Embryonic facial prominence (tissue), 1 donor: ENCODE measurements around the gene ALG8.
"Not testable (repeated sequence)": the region's sequence is repeated elsewhere in the genome, so short reads cannot be mapped to it uniquely, and the experiment has no call there.

Experiments used
- DNase-seq: peaks from one replicate; pipeline ENCODE4 v3.0.0-alpha.2; 2016; ENCODE audit errors: extremely low spot score

Gene ALG8

GRCh38 chr11:78100676-78101472 is 38.6 kb downstream of the ALG8 start:
- DNase-seq: no peak

GRCh38 chr11:78100261-78100660 is 39.2 kb downstream of the ALG8 start:
- no peak for DNase-seq

GRCh38 chr11:78099666-78100065 is 39.8 kb downstream of the ALG8 start:
- DNase-seq: no peak

GRCh38 chr11:78097666-78098385 is 41.6 kb downstream of the ALG8 start:
- no peak for DNase-seq

DNA sequence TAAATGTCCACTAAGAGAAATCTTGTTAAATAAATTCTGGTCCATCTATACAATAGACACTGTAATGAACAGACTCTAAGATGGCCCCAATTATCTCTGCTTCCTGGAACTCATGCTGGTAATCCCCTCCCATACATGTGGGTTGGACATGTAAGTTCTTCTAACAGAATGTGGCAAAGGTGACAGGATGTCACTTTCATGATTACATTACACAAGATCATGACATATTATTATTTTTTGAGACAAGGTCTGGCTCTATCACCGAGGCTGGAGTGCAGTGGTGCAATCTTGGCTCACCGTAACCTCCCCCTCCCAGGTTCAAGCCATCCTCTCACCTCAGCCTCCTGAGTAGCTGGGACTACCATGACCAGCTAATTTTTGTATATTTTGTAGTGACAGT is 45.2 kb downstream of the ALG8 start:
- DNase-seq: no peak

GRCh38 chr11:78086521-78087074 is 52.8 kb downstream of the ALG8 start:
- DNase-seq: not testable (repeated sequence)

GRCh38 chr11:78085972-78086371 is 53.5 kb downstream of the ALG8 start:
- no peak for DNase-seq

DNA sequence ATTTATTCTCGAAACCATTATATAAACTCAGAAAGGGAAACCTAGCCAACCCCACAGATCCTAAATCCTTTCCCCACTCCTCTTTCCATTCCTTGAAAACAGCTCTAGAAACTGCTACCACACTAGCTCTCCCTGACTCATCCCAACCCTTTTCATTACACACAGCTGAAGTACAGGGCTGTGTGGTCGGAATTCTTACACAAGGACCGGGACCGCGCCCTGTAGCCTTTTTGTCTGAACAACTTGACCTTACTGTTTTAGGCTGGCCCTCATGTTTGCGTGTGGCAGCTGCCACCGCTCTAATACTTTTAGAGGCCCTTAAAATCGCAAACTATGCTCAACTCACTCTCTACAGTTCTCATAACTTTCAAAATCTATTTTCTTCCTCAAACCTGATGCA is 54.9 kb downstream of the ALG8 start:
- not testable (repeated sequence) for DNase-seq

DNA sequence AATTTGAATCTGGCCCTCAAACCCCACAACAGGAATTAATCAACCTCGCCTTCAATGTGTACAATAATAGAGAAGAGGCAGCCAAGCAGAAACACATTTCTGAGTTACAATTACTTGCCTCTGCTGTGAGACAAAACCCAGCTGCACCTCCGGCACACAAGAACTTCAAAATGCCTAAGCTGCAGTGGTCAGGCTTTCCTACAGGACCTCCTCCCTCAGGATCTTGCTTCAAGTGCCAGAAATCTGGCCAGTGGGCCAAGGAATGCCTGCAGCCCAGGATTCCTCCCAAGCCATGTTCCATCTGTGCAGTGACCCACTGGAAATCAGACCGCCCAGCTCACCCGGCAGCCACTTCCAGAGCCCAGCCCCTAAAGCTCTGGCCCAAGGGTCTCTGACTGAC is 56.4 kb downstream of the ALG8 start:
- no peak for DNase-seq

DNA sequence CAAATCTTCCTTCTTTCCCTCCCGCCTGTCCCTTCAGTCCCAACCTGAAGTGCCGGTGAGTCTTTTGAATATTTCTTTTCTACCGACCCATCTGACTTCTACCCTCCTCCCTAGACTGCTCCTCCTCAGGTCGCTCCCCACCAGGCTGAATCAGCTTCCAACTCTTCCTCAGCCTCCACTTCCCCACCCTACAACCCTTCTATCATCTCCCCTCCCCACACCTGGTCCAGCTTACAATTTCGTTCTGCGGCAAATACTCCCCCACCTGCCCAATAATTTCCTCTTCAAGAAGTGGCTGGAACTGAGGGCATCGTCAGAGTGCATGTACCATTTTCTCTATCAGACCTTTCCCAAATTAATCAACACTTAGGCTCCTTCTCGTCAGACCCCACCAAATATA is 57.3 kb downstream of the ALG8 start:
- no peak for DNase-seq

DNA sequence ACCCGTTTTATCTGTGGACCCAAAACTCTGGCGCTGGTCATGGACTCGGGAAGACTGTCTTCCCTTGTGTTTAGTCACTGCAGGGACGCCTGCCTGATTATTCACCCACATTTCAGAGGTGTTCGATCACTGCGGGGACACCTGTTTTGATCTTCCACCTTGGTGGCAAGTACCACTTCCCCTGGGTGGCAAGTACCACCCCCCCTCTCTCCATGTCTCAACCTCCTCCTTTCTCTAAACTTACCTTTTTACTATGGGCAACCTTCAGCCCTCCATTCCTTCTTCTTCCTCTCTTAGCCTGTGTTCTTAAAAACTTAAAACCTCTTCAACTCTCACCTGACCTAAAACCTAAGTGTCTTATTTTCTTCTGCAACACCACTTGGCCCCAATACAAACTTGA is 57.8 kb downstream of the ALG8 start:
- no peak for DNase-seq

DNA sequence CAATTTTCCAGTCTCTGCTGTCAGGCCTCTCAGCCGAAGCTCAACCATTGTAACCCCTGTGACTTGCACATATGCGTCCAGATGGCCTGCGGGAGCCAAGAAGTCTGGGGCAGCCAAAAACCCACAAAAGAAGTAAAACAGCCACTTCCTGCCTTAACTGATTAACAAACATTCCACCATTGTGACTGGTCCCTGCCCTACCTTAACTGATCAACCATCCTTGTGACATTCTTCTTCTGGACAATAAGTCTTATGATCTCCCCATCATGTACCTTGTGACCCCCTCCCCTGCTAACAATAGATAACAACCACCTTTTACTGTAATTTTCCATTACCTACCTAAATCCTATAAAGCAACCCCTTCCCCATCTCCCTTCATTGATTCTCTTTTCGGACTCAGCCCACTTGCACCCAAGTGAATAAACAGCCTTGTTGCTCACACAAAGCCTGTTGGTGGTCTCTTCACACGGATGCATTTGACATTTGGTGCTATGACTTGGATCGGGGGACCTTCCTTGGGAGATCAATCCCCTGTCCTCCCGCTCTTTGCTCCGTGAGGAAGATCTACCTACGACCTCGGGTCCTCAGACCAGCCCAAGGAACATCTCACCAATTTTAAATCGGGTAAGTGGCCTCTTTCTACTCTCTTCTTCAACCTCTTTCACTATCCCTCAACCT is 58.5 kb downstream of the ALG8 start:
- DNase-seq: no peak

DNA sequence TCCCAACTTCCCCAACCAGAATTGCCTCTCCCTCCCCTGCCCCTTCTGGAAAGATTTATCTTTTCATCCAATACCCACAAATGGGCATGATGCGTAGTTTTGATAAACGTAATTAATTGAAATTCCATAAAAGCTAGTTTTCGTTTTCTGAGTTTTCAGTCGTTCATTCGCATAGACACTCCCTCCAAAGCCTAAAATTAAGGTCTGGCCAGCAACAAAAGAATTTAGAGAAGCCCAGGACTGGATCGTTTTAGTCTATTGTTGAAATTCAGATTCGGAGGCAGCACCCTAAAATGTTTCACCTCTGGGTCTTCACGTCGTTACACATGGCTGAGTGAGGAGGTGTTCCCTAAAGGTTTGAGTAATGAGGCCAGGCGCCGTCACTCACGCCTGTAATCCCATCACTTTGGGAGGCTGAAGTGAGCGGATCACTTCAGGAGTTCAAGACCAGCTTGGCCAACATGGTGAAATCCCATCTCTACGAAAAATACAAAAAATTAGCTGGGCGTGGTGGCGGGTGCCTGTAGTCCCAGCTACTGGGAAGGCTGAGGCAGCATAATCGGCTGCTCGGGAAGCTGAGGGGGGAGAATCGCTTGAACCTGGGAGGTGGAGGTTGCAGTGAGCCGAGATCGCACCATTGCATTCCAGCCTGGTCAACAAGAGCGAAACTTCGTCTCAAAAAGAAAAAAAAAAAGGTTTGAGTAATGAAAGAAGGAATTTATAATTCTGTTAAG is 59.2 kb downstream of the ALG8 start:
- DNase-seq: no peak

- peak; percentile 77 for DNase-seq
These were observed 60.0 kb downstream of the ALG8 start, which contains the start of gene NDUFC2 for GRCh38 chr11:78079232-78080083. TSS of gene NDUFC2 (minus strand) at chr11:78079862. CDS start at chr11:78079744, 118 bp downstream.

- no peak for DNase-seq
These were observed 60.9 kb downstream of the ALG8 start for GRCh38 chr11:78078218-78079167.

DNA sequence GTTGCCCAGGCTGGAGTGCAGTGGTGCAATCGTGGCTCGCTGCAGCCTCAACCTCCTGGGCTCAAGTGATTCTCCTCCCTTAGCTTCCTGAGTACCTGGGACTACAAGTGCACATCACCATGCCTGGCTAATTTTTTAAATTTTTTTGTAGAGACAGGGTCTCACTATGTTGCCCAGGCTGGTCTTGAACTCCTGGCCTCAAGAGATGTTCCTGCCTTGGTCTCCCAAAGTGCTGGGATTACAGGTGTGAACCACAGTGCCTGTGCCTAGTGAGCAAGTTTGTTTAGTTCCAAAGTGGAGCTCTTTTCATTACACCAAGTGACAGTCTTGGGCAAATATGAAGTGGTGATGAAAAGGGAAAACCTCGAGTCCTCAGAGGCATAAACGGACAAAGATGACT is 61.8 kb downstream of the ALG8 start:
- not testable (repeated sequence) for DNase-seq

- no peak for DNase-seq
These were observed 62.6 kb downstream of the ALG8 start for GRCh38 chr11:78076733-78077403.

- no peak for DNase-seq
These were observed 64.7 kb downstream of the ALG8 start for GRCh38 chr11:78074756-78075155.

- DNase-seq: no peak
These were observed 67.0 kb downstream of the ALG8 start for GRCh38 chr11:78072455-78072854.
